HEK293 (cell line): Measurements from ENCODE around the gene SLC22A4.

Source experiments
- CTCF ChIA-PET: fragments of 350-600 bp; formaldehyde crosslinking; extraction: SDS; loops from one replicate; lab custom pipeline; 2021; ENCODE audit warnings: antibody characterized with exemption; lab: Yijun Ruan, JAX
- POLR2A ChIA-PET: fragments of 300-600 bp; formaldehyde crosslinking; extraction: SDS; loops from one replicate; lab custom pipeline; 2020; ENCODE audit warnings: antibody characterized with exemption, inconsistent platforms; lab: Yijun Ruan, JAX
- H3K27ac ChIP-seq: fragments of 200-500 bp; sonication (Bioruptor generic); 2 replicates; pipeline ENCODE4 v1.5.1; 2014; ENCODE audit warnings: low read depth, low read length, control low read depth, inconsistent platforms; ENCODE audit errors: extremely low read depth
- H3K36me3 ChIP-seq, 2 experiments: fragments of 200-500 bp in 1 of 2; sonication (Bioruptor generic) in 1 of 2; 1 replicate in 1 of 2; 2 replicates in 1 of 2; pipeline ENCODE4 v1.5.1; 2014 to 2017; ENCODE audit warnings: inconsistent platforms in 2 of 2, low read length in 2 of 2; ENCODE audit not compliant: control insufficient read depth in 2 of 2, insufficient read depth in 1 of 2
- H3K4me1 ChIP-seq: fragments of 200-500 bp; sonication (Bioruptor generic); 2 replicates; pipeline ENCODE4 v1.5.1; 2014; ENCODE audit warnings: mild to moderate bottlenecking, low read length, inconsistent platforms; ENCODE audit not compliant: control insufficient read depth, insufficient read depth
- H3K4me3 ChIP-seq: 2 replicates; pipeline ENCODE4 v1.5.1; 2011; ENCODE audit warnings: low read depth, mild to moderate bottlenecking, control low read depth, low read length, moderate library complexity
- H3K9me3 ChIP-seq: fragments of 200-500 bp; sonication (Bioruptor generic); 2 replicates; pipeline ENCODE4 v1.5.1; 2014; ENCODE audit warnings: low read depth, low read length, inconsistent platforms; ENCODE audit not compliant: control insufficient read depth, insufficient read depth
- EGR2 ChIP-seq: fragments of 450-650 bp; formaldehyde crosslinking; IDR thresholded peaks from 2 replicates; pipeline ENCODE4 v1.5.1; 2016; ENCODE audit warnings: low read depth, missing biosample characterization, missing genetic modification characterization
- FEZF1 ChIP-seq: fragments of 450-650 bp; formaldehyde crosslinking; IDR thresholded peaks from 2 replicates; pipeline ENCODE4 v1.5.1; 2016; ENCODE audit warnings: missing biosample characterization, missing genetic modification characterization
- GLIS1 ChIP-seq: fragments of 450-650 bp; formaldehyde crosslinking; IDR thresholded peaks from 2 replicates; pipeline ENCODE4 v1.5.1; 2016; ENCODE audit warnings: missing biosample characterization, missing genetic modification characterization
- KLF1 ChIP-seq: fragments of 450-650 bp; formaldehyde crosslinking; IDR thresholded peaks from 2 replicates; pipeline ENCODE4 v1.5.1; 2016; ENCODE audit warnings: missing biosample characterization, missing genetic modification characterization
- PRDM10 ChIP-seq: fragments of 450-650 bp; formaldehyde crosslinking; IDR thresholded peaks from 2 replicates; pipeline ENCODE4 v1.5.1; 2016; ENCODE audit warnings: missing biosample characterization, missing genetic modification characterization
- PRDM2 ChIP-seq: fragments of 450-650 bp; formaldehyde crosslinking; IDR thresholded peaks from 2 replicates; pipeline ENCODE4 v1.5.1; 2016; ENCODE audit warnings: missing biosample characterization, missing genetic modification characterization, borderline replicate concordance
- TCF7L2 ChIP-seq: IDR thresholded peaks from 2 replicates; pipeline ENCODE4 v1.6.1; 2011; ENCODE audit warnings: low read depth, mild to moderate bottlenecking, inconsistent platforms, low read length, moderate library complexity, borderline replicate concordance
- TSHZ1 ChIP-seq: fragments of 450-650 bp; formaldehyde crosslinking; IDR thresholded peaks from 2 replicates; pipeline ENCODE4 v1.5.1; 2016; ENCODE audit warnings: missing biosample characterization, missing genetic modification characterization, borderline replicate concordance
- ZBTB44 ChIP-seq: fragments of 450-650 bp; IDR thresholded peaks from 2 replicates; pipeline ENCODE4 v1.5.1; 2018; ENCODE audit warnings: missing biosample characterization, mild to moderate bottlenecking, missing genetic modification characterization
- ZFHX2 ChIP-seq: fragments of 450-650 bp; formaldehyde crosslinking; conservative IDR thresholded peaks from 2 replicates; pipeline ENCODE4 v1.5.1; 2016; ENCODE audit warnings: missing biosample characterization, missing genetic modification characterization
- ZFP3 ChIP-seq: fragments of 450-650 bp; formaldehyde crosslinking; IDR thresholded peaks from 2 replicates; pipeline ENCODE4 v1.5.1; 2016; ENCODE audit warnings: low read depth, missing biosample characterization, missing genetic modification characterization
- ZNF169 ChIP-seq: fragments of 450-650 bp; formaldehyde crosslinking; IDR thresholded peaks from 2 replicates; pipeline ENCODE4 v1.5.1; 2016; ENCODE audit warnings: missing biosample characterization, missing genetic modification characterization
- ZNF248 ChIP-seq: fragments of 450-650 bp; formaldehyde crosslinking; IDR thresholded peaks from 2 replicates; pipeline ENCODE4 v1.5.1; 2017; ENCODE audit warnings: missing biosample characterization, missing genetic modification characterization
- ZNF266 ChIP-seq: fragments of 450-650 bp; formaldehyde crosslinking; IDR thresholded peaks from 2 replicates; pipeline ENCODE4 v1.5.1; 2016; ENCODE audit warnings: missing biosample characterization, missing genetic modification characterization, low read depth
- ZNF302 ChIP-seq: fragments of 450-650 bp; formaldehyde crosslinking; IDR thresholded peaks from 2 replicates; pipeline ENCODE4 v1.5.1; 2016; ENCODE audit warnings: missing biosample characterization, missing genetic modification characterization, low read depth
- ZNF610 ChIP-seq: fragments of 450-650 bp; formaldehyde crosslinking; IDR thresholded peaks from 2 replicates; pipeline ENCODE4 v1.5.1; 2016; ENCODE audit warnings: missing biosample characterization, missing genetic modification characterization, borderline replicate concordance
- ZNF629 ChIP-seq: fragments of 450-650 bp; formaldehyde crosslinking; IDR thresholded peaks from 2 replicates; pipeline ENCODE4 v1.5.1; 2017; ENCODE audit warnings: missing biosample characterization, missing genetic modification characterization
- ZNF785 ChIP-seq: fragments of 450-650 bp; formaldehyde crosslinking; IDR thresholded peaks from 2 replicates; pipeline ENCODE4 v1.5.1; 2016; ENCODE audit warnings: missing biosample characterization, missing genetic modification characterization

SLC22A4 gene

GRCh38 chr5:132274050-132274792 is 20.0 kb upstream of the SLC22A4 start (continued):
- TF ChIP-seq PRDM2 (tag by site-specific recombination) (no peak), ZNF785 (no peak), ZBTB44 (tag by site-specific recombination) (no peak), ZNF302 (tag by site-specific recombination) (no peak), ZNF169 (tag by site-specific recombination) (no peak), PRDM10 (tag by site-specific recombination) (no peak), ZFHX2 (tag by site-specific recombination) (peak; percentile 78), TCF7L2 (no peak), FEZF1 (tag by site-specific recombination) (no peak), ZNF629 (tag by site-specific recombination) (no peak), KLF1 (tag by site-specific recombination) (peak; percentile 80)

GRCh38 chr5:132275367-132276220 is 18.6 kb upstream of the SLC22A4 start:
- Histone ChIP-seq H3K27ac (no peak overlapping the region), H3K36me3 (no peaks in the 10 kb centered on the region), H3K4me3 (no peak overlapping the region), H3K9me3 (no peaks in the 10 kb centered on the region), H3K4me1 (no peaks in the 10 kb centered on the region)
- ChIA-PET CTCF (interaction anchor here (0.7 to 1.1 kb wide), 2 partner anchors 15 to 17 kb away, joined by 3 to 7 read pairs; no protein-coding TSS in a partner anchor), POLR2A (no interaction called here)
- TF ChIP-seq ZNF266 (tag by site-specific recombination) (no peak), ZFP3 (tag by site-specific recombination) (peak; percentile 82), ZFHX2 (tag by site-specific recombination) (peak; percentile 92), TSHZ1 (tag by site-specific recombination) (no peak), ZNF248 (tag by site-specific recombination) (no peak), ZNF610 (tag by site-specific recombination) (peak; percentile 100), EGR2 (tag by site-specific recombination) (peak; percentile 88), GLIS1 (tag by site-specific recombination) (no peak)
